Smooth muscle cell (in vitro differentiated cells): Measurements from ENCODE around the gene OR2H2. TPM values are rescaled to one million over a fixed set of nuclear protein-coding genes. Genes with fewer than 3 reads are reported as not detected.
A peak's percentile ranks its signal among the peaks of the same experiment; 100 is the strongest.

Experiments
- DNase-seq: peaks from one replicate; lab custom pipeline; 2025; ENCODE audit not compliant: unreplicated experiment; lab: John Stamatoyannopoulos, UW
- H2AFZ ChIP-seq: fragments of 200-600 bp; sonication (generic); 2 replicates; pipeline ENCODE4 v1.6.0; 2016; ENCODE audit warnings: antibody characterized with exemption, low read depth, mild to moderate bottlenecking
- H3F3A ChIP-seq: fragments of 200-600 bp; sonication (generic); 2 replicates; pipeline ENCODE4 v1.6.0; 2017; ENCODE audit warnings: antibody characterized with exemption, low read depth
- H3K27ac ChIP-seq: fragments of 200-600 bp; sonication (generic); 2 replicates; pipeline ENCODE4 v1.5.1; 2016; ENCODE audit warnings: low read depth, mild to moderate bottlenecking
- H3K27me3 ChIP-seq: fragments of 200-600 bp; sonication (generic); 2 replicates; pipeline ENCODE4 v1.6.1; 2016; ENCODE audit warnings: low read depth, mild to moderate bottlenecking
- H3K36me3 ChIP-seq: fragments of 200-600 bp; sonication (generic); 2 replicates; pipeline ENCODE4 v1.5.1; 2016; ENCODE audit warnings: low read depth
- H3K4me1 ChIP-seq: fragments of 200-600 bp; sonication (generic); 2 replicates; pipeline ENCODE4 v1.5.1; 2016; ENCODE audit warnings: low read depth
- H3K4me2 ChIP-seq: fragments of 200-600 bp; sonication (generic); 2 replicates; pipeline ENCODE4 v1.6.0; 2016; ENCODE audit warnings: mild to moderate bottlenecking
- H3K4me3 ChIP-seq: fragments of 200-600 bp; sonication (generic); 2 replicates; pipeline ENCODE4 v1.5.1; 2016; ENCODE audit warnings: mild to moderate bottlenecking
- H3K79me2 ChIP-seq: fragments of 200-600 bp; sonication (generic); 2 replicates; pipeline ENCODE4 v1.6.0; 2016; ENCODE audit warnings: low read depth, mild to moderate bottlenecking
- H3K9ac ChIP-seq: fragments of 200-600 bp; sonication (generic); 2 replicates; pipeline ENCODE4 v1.6.0; 2016; ENCODE audit warnings: low read depth
- H3K9me3 ChIP-seq: fragments of 200-600 bp; sonication (generic); replicated peaks from 2 replicates; pipeline ENCODE4 v1.5.1; 2016; ENCODE audit warnings: low read depth
- H4K20me1 ChIP-seq: fragments of 200-600 bp; sonication (generic); 2 replicates; pipeline ENCODE4 v1.6.0; 2016; ENCODE audit warnings: low read depth
- WGBS: methylation state at CpG from one replicate; pipeline ENCODE4 v1.1.7; 2016; ENCODE audit warnings: low lambda C conversion rate; 5-methylcytosine and 5-hydroxymethylcytosine counted together
- polyA plus RNA-seq: library from polyadenylated mRNA; unstranded; fragments of >200 nt; fragmentation: Nextera tagmentation; extraction: Ambion mirVana; gene quantifications from 2 replicates; pipeline ENCODE4 v1.2.1, GENCODE V29; 2016
- total RNA-seq: library from RNA; depleted of rRNA; stranded (reverse); fragments of >200 nt; gene quantifications from 2 replicates; pipeline ENCODE4 v1.2.3, GENCODE V29; 2014
- TF ChIP-seq, protein P1 (sequence below): fragments of 200-600 bp; sonication (generic); IDR thresholded peaks from 2 replicates; pipeline ENCODE4 v1.5.1; 2017; ENCODE audit warnings: borderline replicate concordance, mild to moderate bottlenecking, antibody characterized with exemption; ENCODE audit not compliant: insufficient read depth, poor library complexity, severe bottlenecking

The OR2H2 gene
- total and polyA plus RNA-seq, 2 experiments from 2014 or later, result not detected

DNA sequence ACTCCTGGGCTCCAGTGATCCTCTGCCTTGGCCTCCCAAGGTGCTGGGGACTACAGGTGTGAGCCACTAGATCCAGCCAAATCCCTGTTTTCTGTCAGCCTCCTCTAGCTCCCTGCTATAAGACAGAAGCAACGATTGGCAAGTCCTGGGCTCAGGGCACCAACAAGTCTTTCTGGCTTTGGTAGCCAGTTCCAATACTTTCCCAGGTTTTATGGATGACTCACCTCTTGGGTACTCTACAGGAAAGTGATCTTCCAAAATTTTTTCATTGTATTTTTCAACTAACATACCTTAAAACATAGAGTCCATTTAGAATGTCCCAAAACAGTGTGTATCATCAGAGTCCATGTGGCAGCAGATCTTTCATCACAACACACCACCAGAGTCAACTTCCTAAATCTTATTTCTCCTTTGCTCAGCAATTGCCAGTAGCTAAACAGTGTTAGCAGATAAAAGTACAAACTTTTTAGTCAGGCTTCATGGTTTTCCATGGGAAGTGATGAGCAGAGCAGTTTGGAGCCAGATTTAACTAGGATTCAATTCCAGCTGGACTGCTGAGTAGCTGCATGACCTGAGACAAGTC is 34.7 kb downstream of the OR2H2 start:
- TF ChIP-seq, protein P1, sequence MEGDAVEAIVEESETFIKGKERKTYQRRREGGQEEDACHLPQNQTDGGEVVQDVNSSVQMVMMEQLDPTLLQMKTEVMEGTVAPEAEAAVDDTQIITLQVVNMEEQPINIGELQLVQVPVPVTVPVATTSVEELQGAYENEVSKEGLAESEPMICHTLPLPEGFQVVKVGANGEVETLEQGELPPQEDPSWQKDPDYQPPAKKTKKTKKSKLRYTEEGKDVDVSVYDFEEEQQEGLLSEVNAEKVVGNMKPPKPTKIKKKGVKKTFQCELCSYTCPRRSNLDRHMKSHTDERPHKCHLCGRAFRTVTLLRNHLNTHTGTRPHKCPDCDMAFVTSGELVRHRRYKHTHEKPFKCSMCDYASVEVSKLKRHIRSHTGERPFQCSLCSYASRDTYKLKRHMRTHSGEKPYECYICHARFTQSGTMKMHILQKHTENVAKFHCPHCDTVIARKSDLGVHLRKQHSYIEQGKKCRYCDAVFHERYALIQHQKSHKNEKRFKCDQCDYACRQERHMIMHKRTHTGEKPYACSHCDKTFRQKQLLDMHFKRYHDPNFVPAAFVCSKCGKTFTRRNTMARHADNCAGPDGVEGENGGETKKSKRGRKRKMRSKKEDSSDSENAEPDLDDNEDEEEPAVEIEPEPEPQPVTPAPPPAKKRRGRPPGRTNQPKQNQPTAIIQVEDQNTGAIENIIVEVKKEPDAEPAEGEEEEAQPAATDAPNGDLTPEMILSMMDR, result no peak
- peaks cover 15% of the 10 kb centered on the region for H3K4me1 ChIP-seq
- no peak overlapping the region for H3K4me3 ChIP-seq
- no peak overlapping the region for H3K4me2 ChIP-seq
- no peak overlapping the region for H3K27ac ChIP-seq
- H3K27me3 ChIP-seq, result no peaks in the 10 kb centered on the region
- H3K79me2 ChIP-seq, result no peaks in the 10 kb centered on the region
- no peaks in the 10 kb centered on the region for H3K9me3 ChIP-seq
- H4K20me1 ChIP-seq, result peaks cover 34% of the 10 kb centered on the region
- H3F3A ChIP-seq, result no peaks in the 10 kb centered on the region
- DNase-seq, result no peak
- no peak overlapping the region for H3K9ac ChIP-seq
- 71% methylated on average over 1 of the region's 1 CpG for WGBS
- H3K36me3 ChIP-seq, result peaks cover 7% of the 10 kb centered on the region
- no peak overlapping the region for H2AFZ ChIP-seq

DNA sequence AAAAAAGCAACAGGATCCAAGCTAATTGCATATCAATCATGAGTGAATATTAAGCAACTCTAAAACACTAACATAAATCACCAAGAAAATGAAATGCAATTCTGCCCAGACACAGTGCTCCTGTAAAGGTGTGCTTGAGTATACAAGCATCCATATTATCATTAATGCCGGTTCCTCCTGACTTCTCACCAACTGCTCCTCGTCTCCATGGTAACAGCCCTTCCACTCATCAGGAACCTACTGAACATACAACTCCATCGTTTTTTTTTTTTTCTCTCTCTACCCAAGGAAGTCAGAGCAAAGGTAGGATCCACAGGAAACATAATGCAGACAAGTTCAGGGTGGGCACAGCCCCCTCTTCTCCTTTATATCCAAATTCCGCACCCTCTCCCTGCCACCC is 35.7 kb downstream of the OR2H2 start:
- no peak for DNase-seq
- Histone ChIP-seq H4K20me1 (peaks cover 35% of the 10 kb centered on the region), H3K27ac (no peak overlapping the region), H3K9ac (no peak overlapping the region), H3K27me3 (no peaks in the 10 kb centered on the region), H3K9me3 (no peaks in the 10 kb centered on the region), H2AFZ (no peak overlapping the region), H3K79me2 (no peaks in the 10 kb centered on the region), H3K36me3 (peaks cover 7% of the 10 kb centered on the region), H3K4me2 (no peak overlapping the region), H3K4me3 (no peak overlapping the region), H3F3A (no peaks in the 10 kb centered on the region), H3K4me1 (peaks cover 25% of the 10 kb centered on the region)
- TF ChIP-seq, protein P1, result no peak
- 93% methylated on average over 4 of the region's 4 CpGs for WGBS

DNA sequence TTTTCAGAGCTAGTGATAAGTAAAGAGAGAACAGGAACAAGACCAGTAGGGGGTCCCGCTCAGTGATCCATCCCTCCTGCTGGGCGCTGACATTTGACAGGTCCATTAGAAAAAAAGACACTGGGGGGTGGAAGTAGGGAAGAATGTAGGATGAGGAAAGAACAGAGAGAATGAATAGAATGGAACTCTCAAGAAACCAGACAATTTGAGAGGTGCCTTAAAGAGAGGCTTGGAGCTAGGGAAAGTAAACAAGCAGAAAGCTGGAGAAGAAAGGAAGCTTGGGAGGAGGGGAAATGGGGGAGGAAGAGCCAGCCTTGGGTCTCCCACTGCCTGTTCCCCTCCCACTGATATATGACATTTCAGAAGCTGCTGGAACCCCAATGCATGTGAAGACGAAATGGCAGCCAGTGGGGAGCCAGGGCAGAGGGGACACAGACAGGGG is 39.6 kb downstream of the OR2H2 start:
- H3K4me3 ChIP-seq, result no peak overlapping the region
- H4K20me1 ChIP-seq, result peaks cover 26% of the 10 kb centered on the region
- H3K27me3 ChIP-seq, result no peaks in the 10 kb centered on the region
- H2AFZ ChIP-seq, result no peak overlapping the region
- H3K79me2 ChIP-seq, result no peaks in the 10 kb centered on the region
- DNase-seq, result no peak
- TF ChIP-seq, protein P1, result no peak
- no peak overlapping the region for H3K27ac ChIP-seq
- 74% methylated on average over 3 of the region's 3 CpGs for WGBS
- no peak overlapping the region for H3K4me2 ChIP-seq
- H3K9me3 ChIP-seq, result no peaks in the 10 kb centered on the region
- H3K9ac ChIP-seq, result no peak overlapping the region
- H3K4me1 ChIP-seq, result peaks cover 41% of the 10 kb centered on the region
- H3K36me3 ChIP-seq, result peaks cover 4% of the 10 kb centered on the region
- H3F3A ChIP-seq, result no peaks in the 10 kb centered on the region

DNA sequence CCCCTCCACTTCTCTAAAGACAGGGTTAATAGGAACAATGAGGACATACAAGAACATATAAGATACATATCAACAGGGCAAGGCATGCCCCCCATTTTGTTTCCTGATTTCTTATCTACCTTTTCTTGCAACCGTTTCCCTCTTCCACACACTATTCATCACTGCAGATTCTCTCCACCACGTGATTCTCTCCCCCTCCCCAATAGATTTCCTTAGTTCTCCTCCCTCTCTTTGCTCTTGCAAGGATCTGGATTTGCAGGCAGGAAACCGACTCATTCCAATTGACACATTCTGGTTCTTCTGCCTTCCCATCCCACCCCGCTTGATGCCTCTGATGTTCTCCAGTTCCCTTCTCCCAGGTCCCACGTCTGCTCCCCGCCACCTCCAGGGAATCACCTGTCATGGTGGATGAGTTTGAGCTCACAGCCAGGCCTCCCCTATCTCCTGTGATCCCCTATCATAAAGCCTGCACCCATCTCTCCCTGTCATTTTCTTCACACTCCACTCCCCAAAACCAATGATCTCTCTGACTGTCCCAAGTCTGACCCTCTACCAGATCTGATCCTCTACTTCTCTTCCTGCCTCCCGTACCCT is 40.5 kb downstream of the OR2H2 start:
- H3K9me3 ChIP-seq, result no peaks in the 10 kb centered on the region
- WGBS, result 45% methylated on average over 7 of the region's 7 CpGs
- H3K9ac ChIP-seq, result no peak overlapping the region
- H3K79me2 ChIP-seq, result peaks cover under 1% of the 10 kb centered on the region
- peaks cover 27% of the 10 kb centered on the region for H4K20me1 ChIP-seq
- TF ChIP-seq, protein P1, result no peak
- DNase-seq, result no peak
- H3K36me3 ChIP-seq, result peaks cover 4% of the 10 kb centered on the region
- no peak overlapping the region for H2AFZ ChIP-seq
- H3K27me3 ChIP-seq, result no peaks in the 10 kb centered on the region
- H3K27ac ChIP-seq, result no peak overlapping the region
- H3K4me1 ChIP-seq, result peaks cover 41% of the 10 kb centered on the region
- no peaks in the 10 kb centered on the region for H3F3A ChIP-seq
- no peak overlapping the region for H3K4me3 ChIP-seq
- H3K4me2 ChIP-seq, result peak overlapping the region; percentile 98
